K562 (cell line): ENCODE data around the gene IQCE. TPM values are rescaled to one million over a fixed set of nuclear protein-coding genes. Genes with fewer than 3 reads are reported as not detected.
A peak's percentile ranks its signal among the peaks of the same experiment; 100 is the strongest.

Experiments used
- ARHGAP35 ChIP-seq: fragments of 450-650 bp; IDR thresholded peaks from 2 replicates; pipeline ENCODE4 v1.6.1; 2018; ENCODE audit not compliant: partially characterized antibody
- BDP1 ChIP-seq: IDR thresholded peaks from 3 replicates; pipeline ENCODE4 v1.6.1; 2011; ENCODE audit not compliant: insufficient read length, insufficient read depth
- BHLHE40 ChIP-seq: IDR thresholded peaks from 2 replicates; pipeline ENCODE4 v1.6.1; 2011; ENCODE audit warnings: low read length, improper control_type of control experiment
- CEBPG ChIP-seq, 3 experiments: fragments of 200-800 bp in 1 of 3; sonication (Bioruptor generic) in 1 of 3; sonication (generic) in 1 of 3; formaldehyde crosslinking in 1 of 3; IDR thresholded peaks in 2 of 3; conservative IDR thresholded peaks in 1 of 3; 2 replicates each; pipeline versions ENCODE4 v1.6.1 to v1.8.0; 2016 to 2022; ENCODE audit warnings: missing compliant biosample characterization in 2 of 3, missing genetic modification characterization in 2 of 3, mild to moderate bottlenecking in 1 of 3, missing genetic modification reagents in 1 of 3
- EP400 ChIP-seq: fragments of 450-650 bp; IDR thresholded peaks from 2 replicates; pipeline ENCODE4 v1.6.1; 2017; ENCODE audit warnings: antibody characterized with exemption, mild to moderate bottlenecking, moderate library complexity
- ETV5 ChIP-seq: sonication (generic); formaldehyde crosslinking; IDR thresholded peaks from 2 replicates; pipeline ENCODE4 v1.4.0; 2020; ENCODE audit warnings: low read depth, mild to moderate bottlenecking, missing genetic modification reagents
- KDM1A ChIP-seq, 2 experiments: fragments of 450-650 bp; IDR thresholded peaks; 2 replicates each; pipeline ENCODE4 v1.6.1; 2016; ENCODE audit warnings: mild to moderate bottlenecking in 2 of 2
- MAFG ChIP-seq: fragments of 450-650 bp; conservative IDR thresholded peaks from 2 replicates; pipeline ENCODE4 v1.6.1; 2016; ENCODE audit warnings: missing genetic modification characterization, missing compliant biosample characterization
- MTA2 ChIP-seq: fragments of 450-650 bp; IDR thresholded peaks from 2 replicates; pipeline ENCODE4 v1.6.1; 2016; ENCODE audit warnings: low read depth
- NFXL1 ChIP-seq: fragments of 450-650 bp; formaldehyde crosslinking; IDR thresholded peaks from 2 replicates; pipeline ENCODE4 v1.4.0; 2021; ENCODE audit warnings: mild to moderate bottlenecking
- PML ChIP-seq: IDR thresholded peaks from 2 replicates; pipeline ENCODE4 v1.6.1; 2012; ENCODE audit warnings: low read length, inconsistent platforms
- RBM25 ChIP-seq: fragments of 200-400 bp; formaldehyde crosslinking; IDR thresholded peaks from 2 replicates; pipeline ENCODE4 v1.6.1; 2018; ENCODE audit warnings: low read length, low read depth, moderate library complexity; ENCODE audit not compliant: severe bottlenecking
- TCF7 ChIP-seq: sonication (generic); IDR thresholded peaks from 2 replicates; pipeline ENCODE4 v1.6.1; 2016; ENCODE audit warnings: antibody characterized with exemption, borderline replicate concordance
- XRCC5 ChIP-seq: fragments of 200-400 bp; formaldehyde crosslinking; IDR thresholded peaks from 2 replicates; pipeline ENCODE4 v1.6.1; 2017; ENCODE audit warnings: low read depth, mild to moderate bottlenecking, low read length
- ZNF217 ChIP-seq: sonication (generic); formaldehyde crosslinking; IDR thresholded peaks from 2 replicates; pipeline ENCODE4 v1.8.0; 2022; ENCODE audit warnings: mild to moderate bottlenecking, missing genetic modification reagents
- ZNF830 ChIP-seq: fragments of 250-450 bp; sonication (Bioruptor Pico); IDR thresholded peaks from 2 replicates; pipeline ENCODE4 v1.5.0; 2021; ENCODE audit warnings: mild to moderate bottlenecking
- polyA plus RNA-seq, 8 experiments: library from polyadenylated mRNA; depleted of rRNA in 4 of 8; stranded (reverse) in 5 of 8; unstranded in 3 of 8; fragments of >200 nt; fragmentation: Nextera tagmentation in 2 of 8; fragmentation: Illumina TruSeq in 1 of 8; extraction: Ambion mirVana in 2 of 8; extraction: Trizol in 1 of 8; gene quantifications; 2 replicates each; pipeline versions ENCODE4 v1.2.1 to v1.2.3, GENCODE V29; 2011 to 2014; ENCODE audit warnings: inconsistent platforms in 1 of 8, missing spikeins in 1 of 8
- total RNA-seq, 7 experiments: library from RNA; depleted of rRNA in 6 of 7; stranded (reverse); fragments of >200 nt in 6 of 7; fragmentation: Illumina TruSeq in 2 of 7; extraction: Trizol in 2 of 7; gene quantifications; 2 replicates each; pipeline versions ENCODE4 v1.2.1 to v1.2.3, GENCODE V29; 2011 to 2021; ENCODE audit warnings: low replicate concordance in 1 of 7
- TF ChIP-seq, protein P1 (sequence below), 3 experiments: fragments of 200-800 bp in 1 of 3; fragments of 250-450 bp in 1 of 3; fragments of 450-650 bp in 1 of 3; sonication (Bioruptor Pico) in 1 of 3; sonication (Bioruptor generic) in 1 of 3; formaldehyde crosslinking in 1 of 3; IDR thresholded peaks; 2 replicates each; pipeline versions ENCODE4 v1.6.1 to v1.8.0; 2016 to 2022; ENCODE audit warnings: mild to moderate bottlenecking in 2 of 3, missing genetic modification characterization in 2 of 3, missing compliant biosample characterization in 1 of 3, moderate library complexity in 1 of 3
- TF ChIP-seq, protein P2 (sequence below), 2 experiments: fragments of 450-650 bp in 1 of 2; sonication (generic) in 1 of 2; formaldehyde crosslinking; conservative IDR thresholded peaks; 2 replicates each; pipeline versions ENCODE4 v1.4.0 to v1.8.1; 2020 to 2022; ENCODE audit warnings: mild to moderate bottlenecking in 1 of 2, missing genetic modification reagents in 1 of 2
- TF ChIP-seq, protein P3 (sequence below): fragments of 250-450 bp; sonication (Bioruptor Pico); IDR thresholded peaks from 2 replicates; pipeline ENCODE4 v1.6.1; 2021; ENCODE audit warnings: mild to moderate bottlenecking
- TF ChIP-seq, protein P4 (sequence below): fragments of 250-450 bp; sonication (Bioruptor Pico); IDR thresholded peaks from 2 replicates; pipeline ENCODE4 v1.5.0; 2020; ENCODE audit warnings: mild to moderate bottlenecking

IQCE gene
- total and polyA plus RNA-seq, 9 of the 15 experiments (the other 6 are each of a cell fraction or from before 2014, with no cell fraction given), result 0.18 to 8.5 (median 4.2) TPM

DNA sequence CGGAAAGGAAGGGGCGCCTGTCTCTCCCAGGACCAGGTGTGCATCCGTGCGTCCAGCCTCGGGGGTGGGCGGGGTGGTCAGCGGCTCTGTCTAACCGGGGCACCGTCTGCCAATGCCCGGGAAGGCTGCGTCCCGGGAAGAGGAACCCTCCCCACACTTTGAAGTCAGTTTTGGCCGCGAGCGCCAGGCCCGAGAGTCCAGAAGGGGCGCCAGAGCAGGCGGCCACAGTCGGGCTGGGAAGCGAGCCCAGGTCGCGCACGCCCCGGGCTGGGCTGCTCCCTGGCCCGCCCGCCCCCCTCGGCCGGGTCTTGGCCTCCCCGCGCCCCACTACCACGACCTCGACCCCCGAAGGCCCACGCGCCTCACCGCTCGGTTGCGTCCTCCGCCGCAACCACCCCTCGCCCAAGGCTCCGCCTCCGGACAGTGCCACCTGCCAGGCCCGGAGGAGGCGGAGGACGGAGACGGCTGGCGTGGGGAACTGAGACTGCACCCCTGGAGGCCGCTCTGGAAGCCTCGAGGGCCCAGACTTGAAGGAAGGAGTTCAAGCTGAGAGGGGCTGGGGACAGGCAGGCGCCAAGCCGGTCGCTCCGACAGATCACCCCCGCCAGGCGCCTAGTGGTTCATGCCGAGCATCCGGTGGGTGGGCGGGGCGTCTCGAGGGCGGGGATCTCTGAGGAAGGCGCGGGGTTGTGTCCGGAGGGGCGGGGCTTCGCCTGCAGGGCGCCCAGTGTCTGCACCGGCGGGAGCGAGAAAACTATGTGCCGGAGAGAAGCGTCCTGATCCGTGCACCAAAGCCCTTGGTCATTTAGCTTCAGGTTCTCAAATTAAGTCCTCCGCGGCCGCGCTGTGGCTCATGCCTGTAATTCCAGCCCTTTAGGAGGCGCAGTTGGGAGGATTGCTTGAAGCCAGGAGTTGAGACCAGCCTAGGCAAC, 3.4 kb upstream of the IQCE start, which contains the start of gene BRAT1 (continued):
- TF ChIP-seq, protein P1, sequence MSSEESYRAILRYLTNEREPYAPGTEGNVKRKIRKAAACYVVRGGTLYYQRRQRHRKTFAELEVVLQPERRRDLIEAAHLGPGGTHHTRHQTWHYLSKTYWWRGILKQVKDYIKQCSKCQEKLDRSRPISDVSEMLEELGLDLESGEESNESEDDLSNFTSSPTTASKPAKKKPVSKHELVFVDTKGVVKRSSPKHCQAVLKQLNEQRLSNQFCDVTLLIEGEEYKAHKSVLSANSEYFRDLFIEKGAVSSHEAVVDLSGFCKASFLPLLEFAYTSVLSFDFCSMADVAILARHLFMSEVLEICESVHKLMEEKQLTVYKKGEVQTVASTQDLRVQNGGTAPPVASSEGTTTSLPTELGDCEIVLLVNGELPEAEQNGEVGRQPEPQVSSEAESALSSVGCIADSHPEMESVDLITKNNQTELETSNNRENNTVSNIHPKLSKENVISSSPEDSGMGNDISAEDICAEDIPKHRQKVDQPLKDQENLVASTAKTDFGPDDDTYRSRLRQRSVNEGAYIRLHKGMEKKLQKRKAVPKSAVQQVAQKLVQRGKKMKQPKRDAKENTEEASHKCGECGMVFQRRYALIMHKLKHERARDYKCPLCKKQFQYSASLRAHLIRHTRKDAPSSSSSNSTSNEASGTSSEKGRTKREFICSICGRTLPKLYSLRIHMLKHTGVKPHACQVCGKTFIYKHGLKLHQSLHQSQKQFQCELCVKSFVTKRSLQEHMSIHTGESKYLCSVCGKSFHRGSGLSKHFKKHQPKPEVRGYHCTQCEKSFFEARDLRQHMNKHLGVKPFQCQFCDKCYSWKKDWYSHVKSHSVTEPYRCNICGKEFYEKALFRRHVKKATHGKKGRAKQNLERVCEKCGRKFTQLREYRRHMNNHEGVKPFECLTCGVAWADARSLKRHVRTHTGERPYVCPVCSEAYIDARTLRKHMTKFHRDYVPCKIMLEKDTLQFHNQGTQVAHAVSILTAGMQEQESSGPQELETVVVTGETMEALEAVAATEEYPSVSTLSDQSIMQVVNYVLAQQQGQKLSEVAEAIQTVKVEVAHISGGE (CRISPR knock-in tag; IDR thresholded peaks at IDR 0.05), result 0 out of 6 replicates have a peak, but pooled peaks of 1 of the 3 experiments have one; percentile 24
- TF ChIP-seq XRCC5 (0 out of 2 replicates have a peak, but pooled peaks have one; percentile 61), ZNF217 (CRISPR knock-in tag) (no peak), MTA2 (no peak), RBM25 (no peak), KDM1A (IDR thresholded peaks at IDR 0.05) (no peak), CEBPG (CRISPR knock-in tag; IDR thresholded peaks at IDR 0.05) (no peak), CEBPG (tag; conservative IDR thresholded peaks at IDR 0.05 in 1 of 2, IDR thresholded peaks at IDR 0.05 in 1 of 2) (no peak), TCF7 (no peak; the same call in 1 of the 2 replicates), ETV5 (peak; percentile 75; the same call in 1 of the 2 replicates), EP400 (peak; percentile 78), NFXL1 (CRISPR knock-in tag) (no peak), ARHGAP35 (no peak), BHLHE40 (peak; percentile 89), BDP1 (no peak), PML (0 out of 2 replicates have a peak, but pooled peaks have one; percentile 28), ZNF830 (CRISPR knock-in tag) (no peak), MAFG (tag) (no peak)
- TF ChIP-seq, protein P2, sequence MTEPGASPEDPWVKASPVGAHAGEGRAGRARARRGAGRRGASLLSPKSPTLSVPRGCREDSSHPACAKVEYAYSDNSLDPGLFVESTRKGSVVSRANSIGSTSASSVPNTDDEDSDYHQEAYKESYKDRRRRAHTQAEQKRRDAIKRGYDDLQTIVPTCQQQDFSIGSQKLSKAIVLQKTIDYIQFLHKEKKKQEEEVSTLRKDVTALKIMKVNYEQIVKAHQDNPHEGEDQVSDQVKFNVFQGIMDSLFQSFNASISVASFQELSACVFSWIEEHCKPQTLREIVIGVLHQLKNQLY (CRISPR knock-in tag; conservative IDR thresholded peaks at IDR 0.05), result no peak
- TF ChIP-seq, protein P3, sequence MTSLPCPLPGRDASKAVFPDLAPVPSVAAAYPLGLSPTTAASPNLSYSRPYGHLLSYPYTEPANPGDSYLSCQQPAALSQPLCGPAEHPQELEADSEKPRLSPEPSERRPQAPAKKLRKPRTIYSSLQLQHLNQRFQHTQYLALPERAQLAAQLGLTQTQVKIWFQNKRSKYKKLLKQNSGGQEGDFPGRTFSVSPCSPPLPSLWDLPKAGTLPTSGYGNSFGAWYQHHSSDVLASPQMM, result no peak
- TF ChIP-seq, protein P4, sequence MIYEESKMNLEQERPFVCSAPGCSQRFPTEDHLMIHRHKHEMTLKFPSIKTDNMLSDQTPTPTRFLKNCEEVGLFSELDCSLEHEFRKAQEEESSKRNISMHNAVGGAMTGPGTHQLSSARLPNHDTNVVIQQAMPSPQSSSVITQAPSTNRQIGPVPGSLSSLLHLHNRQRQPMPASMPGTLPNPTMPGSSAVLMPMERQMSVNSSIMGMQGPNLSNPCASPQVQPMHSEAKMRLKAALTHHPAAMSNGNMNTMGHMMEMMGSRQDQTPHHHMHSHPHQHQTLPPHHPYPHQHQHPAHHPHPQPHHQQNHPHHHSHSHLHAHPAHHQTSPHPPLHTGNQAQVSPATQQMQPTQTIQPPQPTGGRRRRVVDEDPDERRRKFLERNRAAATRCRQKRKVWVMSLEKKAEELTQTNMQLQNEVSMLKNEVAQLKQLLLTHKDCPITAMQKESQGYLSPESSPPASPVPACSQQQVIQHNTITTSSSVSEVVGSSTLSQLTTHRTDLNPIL (CRISPR knock-in tag), result no peak
